Measurements from ENCODE around the gene GOLIM4.

The GOLIM4 gene

DNA sequence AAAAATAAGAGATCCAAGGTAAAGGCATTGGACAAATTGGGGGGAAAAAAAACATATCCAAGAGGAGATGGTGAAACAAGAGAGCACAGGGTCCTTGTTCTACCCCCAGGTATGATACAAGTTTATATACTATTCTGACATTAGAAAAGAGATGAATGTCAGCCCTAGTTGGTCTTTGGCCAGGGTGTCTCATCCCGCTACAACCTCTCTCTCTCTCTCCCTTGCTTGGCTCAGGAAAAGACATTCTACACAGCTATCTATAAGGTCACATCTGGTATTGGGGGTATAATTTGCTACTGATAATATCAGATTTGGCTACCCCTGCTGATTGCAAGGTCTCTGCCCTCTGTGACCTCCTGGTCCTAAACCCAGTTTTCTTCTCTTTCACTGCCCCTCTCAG, 117.2 kb downstream of the GOLIM4 start:
- FAIRE-seq: no peak

DNA sequence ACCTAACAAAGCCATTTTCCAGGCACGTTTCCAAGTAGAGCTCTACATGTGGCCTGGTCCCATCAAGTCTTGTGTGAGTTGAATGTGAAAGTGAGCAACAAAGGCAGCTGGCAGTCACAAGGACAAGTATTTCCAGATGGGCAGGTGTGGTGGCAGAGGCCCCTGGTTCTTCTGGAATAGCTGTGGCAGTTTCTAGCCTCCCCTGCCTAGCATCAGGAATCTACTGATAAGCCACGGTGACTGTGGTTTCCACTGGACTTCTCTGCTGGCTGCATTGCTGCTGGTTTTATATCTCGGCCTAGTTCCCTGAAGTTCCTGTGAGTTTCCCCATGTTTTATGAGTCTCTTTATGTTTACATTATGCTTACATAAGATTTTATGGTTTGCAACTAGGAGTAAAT, 117.7 kb downstream of the GOLIM4 start:
- no peak for FAIRE-seq

DNA sequence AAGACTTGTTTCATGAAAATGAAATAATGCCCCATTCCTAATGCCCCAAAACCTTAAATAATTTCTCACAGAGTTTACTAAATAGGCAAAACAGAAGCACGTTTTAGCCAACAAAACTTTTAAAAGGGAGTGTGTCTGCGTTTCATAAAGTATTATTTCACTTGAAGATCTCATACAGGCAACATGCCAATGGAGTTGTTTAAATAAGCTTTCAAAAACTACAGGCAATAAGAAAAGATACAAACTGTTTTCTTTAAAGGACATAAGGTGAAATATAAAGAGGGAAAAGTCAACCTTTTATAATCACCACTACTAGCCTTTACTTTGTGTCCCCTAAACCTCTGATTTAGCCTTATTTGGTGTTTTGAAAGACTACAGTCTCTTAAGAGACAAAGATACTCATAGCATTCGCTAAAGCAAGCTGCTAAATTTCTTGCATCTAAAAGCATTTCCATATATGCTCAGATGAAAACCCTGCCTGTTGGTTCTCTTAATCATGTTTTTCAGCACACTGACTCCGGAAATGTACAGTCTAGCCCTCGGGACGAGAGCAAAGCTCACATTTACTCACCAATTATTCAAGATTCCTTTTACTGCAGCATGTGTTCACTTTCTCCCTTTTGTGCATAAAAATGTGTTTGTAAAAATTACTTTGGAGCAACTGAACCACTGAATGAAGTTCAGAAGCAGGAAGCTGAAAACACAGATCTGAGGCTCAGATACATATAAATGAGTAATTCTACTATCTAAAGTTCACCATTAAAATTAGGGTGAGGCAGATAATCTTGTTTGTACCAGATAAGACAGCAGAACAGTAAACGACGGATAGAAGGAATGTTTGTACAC, 119.0 kb downstream of the GOLIM4 start:
- no peak for FAIRE-seq

- no peak for FAIRE-seq
Observed at GRCh38 chr3:167973901-167974300, 121.8 kb downstream of the GOLIM4 start.

- FAIRE-seq: no peak
Observed at GRCh38 chr3:167973046-167973445, 122.7 kb downstream of the GOLIM4 start.

DNA sequence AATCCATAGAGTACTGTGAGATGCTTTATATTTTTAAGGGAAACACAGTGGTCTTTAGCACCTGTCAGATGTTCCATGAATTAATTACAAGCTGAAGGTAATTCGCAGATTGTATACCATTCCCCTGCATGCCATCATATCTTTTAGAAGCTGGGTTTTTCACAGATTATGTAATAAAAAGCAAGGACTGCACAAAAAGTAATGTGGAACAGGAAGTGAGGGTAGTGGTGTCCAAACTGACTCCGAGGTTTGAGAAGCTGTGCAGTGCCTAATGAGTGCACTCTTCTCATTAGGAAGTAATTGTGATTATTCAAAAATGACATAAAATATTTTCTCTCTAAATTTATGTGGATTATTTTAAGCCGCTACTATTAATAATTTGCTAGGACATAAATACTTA, 123.2 kb downstream of the GOLIM4 start:
- FAIRE-seq: no peak

GRCh38 chr3:167969548-167969947, 126.2 kb downstream of the GOLIM4 start:
- no peak for FAIRE-seq

GRCh38 chr3:167967257-167968036, 128.3 kb downstream of the GOLIM4 start:
- FAIRE-seq: no peak
